Measurements from ENCODE around the gene TBC1D16. TPM values are rescaled to one million over a fixed set of nuclear protein-coding genes. Genes with fewer than 3 reads are reported as not detected.

TBC1D16 gene
- total and polyA plus RNA-seq, 2 experiments from 2014 or later, result 9.2 to 22.4 TPM

DNA sequence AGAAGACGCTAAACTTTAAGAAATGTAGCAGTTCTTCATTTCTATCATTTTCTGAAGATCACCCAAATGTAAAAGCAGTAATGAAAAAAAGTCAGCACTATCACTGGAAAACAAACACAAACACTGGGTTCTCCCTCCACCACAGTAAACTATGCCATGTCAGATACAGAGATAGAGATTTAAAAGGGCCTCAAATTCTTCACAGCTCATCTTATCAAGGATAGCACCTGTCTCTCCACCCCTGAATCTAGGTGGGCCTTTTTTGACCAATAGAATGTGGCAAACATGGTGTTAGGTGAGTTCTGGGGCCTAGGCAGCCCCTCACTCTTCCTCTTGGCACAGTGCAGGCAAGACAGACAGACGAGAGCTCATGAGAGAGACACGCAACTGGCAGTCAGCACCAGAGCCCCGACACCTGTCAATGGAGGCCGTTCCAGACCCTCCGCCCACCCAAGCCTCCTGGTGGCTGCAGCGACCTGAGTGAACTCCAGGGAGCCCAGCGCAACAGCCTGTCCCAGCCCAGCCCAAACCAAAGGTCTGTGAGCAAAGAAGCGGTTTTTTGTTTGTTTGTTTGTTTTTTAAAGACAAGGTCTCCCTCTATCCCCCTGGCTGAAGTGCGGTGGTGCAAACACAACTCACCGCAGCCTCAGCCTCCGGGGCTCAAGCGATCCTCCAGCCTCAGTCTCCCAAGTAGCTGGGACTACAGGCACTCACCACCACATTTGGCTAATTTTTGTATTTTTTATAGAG lies 79.8 kb downstream of the TBC1D16 start:
- H3K27ac ChIP-seq, result no peak overlapping the region
- H3K9ac ChIP-seq, result no peak overlapping the region
- H3K4me2 ChIP-seq (ENCODE audit: unreplicated experiment), result no peak overlapping the region
- 97% methylated on average over 13 of the region's 13 CpGs for WGBS, 2 experiments (ENCODE audit: low coverage in 1 of 2, low lambda C conversion rate in 2 of 2, missing lambda C conversion rate in 2 of 2)
- H3K27me3 ChIP-seq (replicated peaks; ENCODE audit: insufficient read depth), result no peaks in the 10 kb centered on the region
- peaks cover 9% of the 10 kb centered on the region; the same call in 1 of the 2 replicates for H3K4me1 ChIP-seq (ENCODE audit: insufficient read depth)
- no peak overlapping the region for H2AFZ ChIP-seq
- H3K36me3 ChIP-seq (ENCODE audit: low read depth), result no peaks in the 10 kb centered on the region
- TF ChIP-seq EZH2phosphoT487 (IDR thresholded peaks at IDR 0.05; ENCODE audit: insufficient read depth, low read depth), result no peak
- no peak for TF ChIP-seq EZH2 (IDR thresholded peaks at IDR 0.05; ENCODE audit: insufficient read depth, poor library complexity, severe bottlenecking)
- H3K79me2 ChIP-seq (ENCODE audit: insufficient read depth), result no peaks in the 10 kb centered on the region; the same call in 1 of the 2 replicates
- DNase-seq, result no peak
- H3K9me3 ChIP-seq (ENCODE audit: low read depth), result no peaks in the 10 kb centered on the region
- no peaks in the 10 kb centered on the region for H3K9me2 ChIP-seq (ENCODE audit: insufficient read depth)
- H3K4me3 ChIP-seq, result no peak overlapping the region
- H4K20me1 ChIP-seq (ENCODE audit: insufficient read depth), result no peaks in the 10 kb centered on the region; the same call in 1 of the 2 replicates
- in situ Hi-C loops (cut with MboI), result no loop called here
- no peaks in the 10 kb centered on the region for H3F3A ChIP-seq (ENCODE audit: insufficient read depth)

DNA sequence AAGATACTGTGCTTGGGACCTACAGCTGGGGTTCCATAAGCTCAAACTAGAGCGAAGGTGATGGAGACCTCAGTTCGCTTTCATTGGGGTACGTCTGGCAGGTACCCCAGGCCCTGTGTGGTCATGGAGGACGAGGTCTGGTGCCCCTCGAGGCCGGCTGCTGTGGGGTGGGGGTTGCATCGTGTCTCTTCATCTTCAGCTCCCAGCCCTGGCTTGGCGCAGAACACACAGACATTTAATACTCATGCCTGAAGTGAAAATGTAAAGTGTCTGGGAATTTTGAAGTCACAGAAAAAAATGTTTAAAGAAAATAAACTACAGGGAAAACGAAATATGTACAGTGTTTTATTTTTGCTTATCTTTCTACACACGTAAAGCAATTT lies 80.5 kb downstream of the TBC1D16 start:
- H3K9me2 ChIP-seq (ENCODE audit: insufficient read depth), result no peaks in the 10 kb centered on the region
- no peaks in the 10 kb centered on the region for H3F3A ChIP-seq (ENCODE audit: insufficient read depth)
- no peaks in the 10 kb centered on the region for H3K9me3 ChIP-seq (ENCODE audit: low read depth)
- WGBS, 2 experiments (ENCODE audit: low coverage in 1 of 2, low lambda C conversion rate in 2 of 2, missing lambda C conversion rate in 2 of 2), result 88 to 95% methylated on average over 10 of the region's 10 CpGs
- no peak overlapping the region for H3K9ac ChIP-seq
- no peak overlapping the region for H3K4me3 ChIP-seq
- H3K79me2 ChIP-seq (ENCODE audit: insufficient read depth), result no peaks in the 10 kb centered on the region; the same call in 1 of the 2 replicates
- no peaks in the 10 kb centered on the region for H3K36me3 ChIP-seq (ENCODE audit: low read depth)
- no peak overlapping the region for H2AFZ ChIP-seq
- no peak for TF ChIP-seq EZH2phosphoT487 (IDR thresholded peaks at IDR 0.05; ENCODE audit: insufficient read depth, low read depth)
- TF ChIP-seq EZH2 (IDR thresholded peaks at IDR 0.05; ENCODE audit: insufficient read depth, poor library complexity, severe bottlenecking), result no peak
- no peak for DNase-seq
- H3K4me1 ChIP-seq (ENCODE audit: insufficient read depth), result peaks cover 9% of the 10 kb centered on the region; the same call in 1 of the 2 replicates
- no peaks in the 10 kb centered on the region for H3K27me3 ChIP-seq (replicated peaks; ENCODE audit: insufficient read depth)
- H3K4me2 ChIP-seq (ENCODE audit: unreplicated experiment), result no peak overlapping the region
- H4K20me1 ChIP-seq (ENCODE audit: insufficient read depth), result no peaks in the 10 kb centered on the region; the same call in 1 of the 2 replicates
- in situ Hi-C loops (cut with MboI), result no loop called here
- H3K27ac ChIP-seq, result no peak overlapping the region

DNA sequence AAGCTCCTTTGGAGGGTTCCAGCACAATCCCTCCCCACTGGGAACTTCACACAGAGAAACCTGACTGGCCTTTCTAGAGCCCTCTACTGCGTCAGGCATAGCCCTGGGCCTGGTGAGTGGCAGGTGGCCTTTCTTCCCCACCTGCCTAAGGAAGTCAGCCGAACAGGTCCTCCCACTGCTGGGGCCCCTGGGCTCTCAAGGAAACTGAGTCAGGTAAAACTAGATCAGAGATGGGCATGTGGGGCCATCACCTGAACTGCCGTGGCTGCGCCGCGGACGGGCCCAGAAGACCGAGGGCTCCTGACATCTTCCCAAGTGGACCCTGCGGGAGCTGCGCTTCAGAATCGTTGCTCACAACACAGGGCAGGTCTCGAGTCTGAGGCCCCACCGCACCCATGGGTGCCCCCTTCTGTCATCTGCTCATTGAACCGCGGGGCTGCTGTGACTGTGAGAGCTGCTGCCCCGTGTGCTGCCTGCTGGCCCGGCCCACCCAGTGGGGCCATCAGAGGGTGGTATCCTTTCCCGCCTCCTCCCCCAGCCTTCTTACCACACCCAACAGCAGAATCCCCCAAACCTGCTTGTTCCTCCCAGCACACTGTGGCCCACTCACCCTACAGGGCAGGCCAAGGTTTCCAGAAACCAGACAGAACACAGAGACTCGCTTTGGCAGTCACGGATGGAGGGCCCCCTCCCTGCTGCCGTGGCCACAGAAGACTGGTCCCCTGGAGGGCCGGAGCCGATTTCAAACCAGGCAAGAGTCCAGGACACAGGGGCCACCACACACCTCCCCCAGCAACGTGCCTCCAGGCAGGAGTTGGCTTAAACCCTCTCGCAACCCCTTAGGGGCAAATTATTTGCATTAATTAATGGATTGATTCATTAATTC lies 81.1 kb downstream of the TBC1D16 start:
- no peak overlapping the region for H3K27ac ChIP-seq
- H4K20me1 ChIP-seq (ENCODE audit: insufficient read depth), result no peaks in the 10 kb centered on the region
- no peaks in the 10 kb centered on the region for H3K36me3 ChIP-seq (ENCODE audit: low read depth)
- H3K4me1 ChIP-seq (ENCODE audit: insufficient read depth), result peaks cover 9% of the 10 kb centered on the region; the same call in 1 of the 2 replicates
- H3K9me3 ChIP-seq (ENCODE audit: low read depth), result no peaks in the 10 kb centered on the region
- H2AFZ ChIP-seq, result no peak overlapping the region
- no peaks in the 10 kb centered on the region for H3K9me2 ChIP-seq (ENCODE audit: insufficient read depth)
- no peak overlapping the region for H3K9ac ChIP-seq
- in situ Hi-C loops (cut with MboI), result no loop called here
- no peak overlapping the region for H3K4me2 ChIP-seq (ENCODE audit: unreplicated experiment)
- no peak for DNase-seq
- 87% methylated on average over 25 of the region's 25 CpGs for WGBS, 2 experiments (ENCODE audit: low coverage in 1 of 2, low lambda C conversion rate in 2 of 2, missing lambda C conversion rate in 2 of 2)
- H3K79me2 ChIP-seq (ENCODE audit: insufficient read depth), result no peaks in the 10 kb centered on the region
- no peak overlapping the region for H3K4me3 ChIP-seq
- H3K27me3 ChIP-seq (replicated peaks; ENCODE audit: insufficient read depth), result no peaks in the 10 kb centered on the region
- H3F3A ChIP-seq (ENCODE audit: insufficient read depth), result no peaks in the 10 kb centered on the region
- TF ChIP-seq EZH2 (IDR thresholded peaks at IDR 0.05; ENCODE audit: insufficient read depth, poor library complexity, severe bottlenecking) (no peak), EZH2phosphoT487 (IDR thresholded peaks at IDR 0.05; ENCODE audit: insufficient read depth, low read depth) (no peak)

DNA sequence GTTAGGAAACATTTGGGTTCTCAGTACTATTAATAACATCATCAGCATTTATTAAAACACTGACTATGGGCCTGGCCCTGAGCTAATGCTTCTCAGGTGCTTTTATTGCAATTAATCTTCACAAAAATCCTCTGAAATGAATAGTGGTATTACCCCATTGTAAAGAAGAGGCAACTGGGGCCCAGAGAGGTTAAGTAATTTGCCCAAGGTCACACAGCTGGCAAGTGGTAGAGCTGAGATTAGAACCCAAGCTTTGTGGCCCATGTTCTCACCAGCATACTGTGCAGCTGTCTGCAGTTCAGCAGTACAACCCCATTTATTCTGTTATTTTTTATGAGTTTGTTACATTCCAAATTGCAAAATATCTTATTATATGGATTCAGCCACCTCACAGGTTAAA lies 82.3 kb downstream of the TBC1D16 start:
- no peak overlapping the region for H3K4me2 ChIP-seq (ENCODE audit: unreplicated experiment)
- H3K9me2 ChIP-seq (ENCODE audit: insufficient read depth), result no peaks in the 10 kb centered on the region
- in situ Hi-C loops (cut with MboI), result no loop called here
- H3K9ac ChIP-seq, result no peak overlapping the region
- H3K4me1 ChIP-seq (ENCODE audit: insufficient read depth), result peaks cover 9% of the 10 kb centered on the region; the same call in 1 of the 2 replicates
- H3F3A ChIP-seq (ENCODE audit: insufficient read depth), result no peaks in the 10 kb centered on the region
- no peak for TF ChIP-seq EZH2 (IDR thresholded peaks at IDR 0.05; ENCODE audit: insufficient read depth, poor library complexity, severe bottlenecking)
- TF ChIP-seq EZH2phosphoT487 (IDR thresholded peaks at IDR 0.05; ENCODE audit: insufficient read depth, low read depth), result no peak
- H3K27me3 ChIP-seq (replicated peaks; ENCODE audit: insufficient read depth), result no peaks in the 10 kb centered on the region
- no peaks in the 10 kb centered on the region for H3K36me3 ChIP-seq (ENCODE audit: low read depth)
- DNase-seq, result no peak
- no peak overlapping the region for H2AFZ ChIP-seq
- no peaks in the 10 kb centered on the region for H3K9me3 ChIP-seq (ENCODE audit: low read depth)
- no peaks in the 10 kb centered on the region for H3K79me2 ChIP-seq (ENCODE audit: insufficient read depth)
- H4K20me1 ChIP-seq (ENCODE audit: insufficient read depth), result no peaks in the 10 kb centered on the region
- no peak overlapping the region for H3K4me3 ChIP-seq
- no peak overlapping the region for H3K27ac ChIP-seq

All from GM23248 (cell line).